DND-41 (cell line): ENCODE measurements around the gene PPARGC1A.

Source experiments
- ATAC-seq: fragments of 200-7000 bp; cut with Tn5 transposase; 3 replicates; pipeline ENCODE4 v1.9.1; 2021; ENCODE audit warnings: low read depth; ENCODE audit not compliant: insufficient read depth
- DNase-seq: peaks from one replicate; pipeline ENCODE4 v3.0.0-alpha.2; 2020
- H2AFZ ChIP-seq: 2 replicates; pipeline ENCODE4 v1.6.0; 2012; ENCODE audit warnings: low read depth, low read length
- H3K27ac ChIP-seq: 2 replicates; pipeline ENCODE4 v1.5.1; 2012; ENCODE audit warnings: low read length, inconsistent platforms
- H3K27me3 ChIP-seq: fragments of 200-600 bp; sonication (generic); 2 replicates; pipeline ENCODE4 v1.6.0; 2012; ENCODE audit warnings: low read length, mild to moderate bottlenecking, inconsistent platforms; ENCODE audit not compliant: insufficient read depth, poor library complexity
- H3K36me3 ChIP-seq: 2 replicates; pipeline ENCODE4 v1.5.1; 2012; ENCODE audit warnings: low read length, inconsistent platforms; ENCODE audit not compliant: insufficient read depth
- H3K4me1 ChIP-seq: 2 replicates; pipeline ENCODE4 v1.5.1; 2012; ENCODE audit warnings: mild to moderate bottlenecking, low read length; ENCODE audit not compliant: insufficient read depth
- H3K4me2 ChIP-seq: 2 replicates; pipeline ENCODE4 v1.6.0; 2012; ENCODE audit warnings: mild to moderate bottlenecking, moderate library complexity, low read length, inconsistent platforms; ENCODE audit not compliant: insufficient read depth
- H3K4me3 ChIP-seq, 2 experiments: fragments of 200-600 bp in 1 of 2; shearing (Covaris generic) in 1 of 2; 2 replicates each; pipeline ENCODE4 v1.5.1; 2012 to 2016; ENCODE audit warnings: inconsistent platforms in 2 of 2, low read length in 2 of 2, mild to moderate bottlenecking in 2 of 2, low read depth in 1 of 2, moderate library complexity in 1 of 2
- H3K79me2 ChIP-seq: 2 replicates; pipeline ENCODE4 v1.6.0; 2012; ENCODE audit warnings: low read length, inconsistent platforms; ENCODE audit not compliant: insufficient read depth
- H3K9ac ChIP-seq: 2 replicates; pipeline ENCODE4 v1.6.0; 2012; ENCODE audit warnings: low read depth, mild to moderate bottlenecking, inconsistent platforms, low read length, moderate library complexity
- H3K9me3 ChIP-seq: 2 replicates; pipeline ENCODE4 v1.5.1; 2012; ENCODE audit warnings: low read length, moderate library complexity, mild to moderate bottlenecking, inconsistent platforms; ENCODE audit not compliant: insufficient read depth, severe bottlenecking
- H4K20me1 ChIP-seq: 2 replicates; pipeline ENCODE4 v1.6.0; 2012; ENCODE audit warnings: low read length; ENCODE audit not compliant: insufficient read depth
- CTCF ChIP-seq: IDR thresholded peaks from 2 replicates; pipeline ENCODE4 v1.5.1; 2012; ENCODE audit warnings: borderline replicate concordance, low read length, moderate library complexity, mild to moderate bottlenecking; ENCODE audit not compliant: poor library complexity, severe bottlenecking; ENCODE audit errors: extremely low read depth
- EZH2 ChIP-seq: IDR thresholded peaks from 3 replicates; pipeline ENCODE4 v1.6.1; 2012; ENCODE audit warnings: borderline replicate concordance, low read depth, mild to moderate bottlenecking, moderate library complexity, low read length, inconsistent platforms; ENCODE audit not compliant: severe bottlenecking

Gene PPARGC1A

DNA sequence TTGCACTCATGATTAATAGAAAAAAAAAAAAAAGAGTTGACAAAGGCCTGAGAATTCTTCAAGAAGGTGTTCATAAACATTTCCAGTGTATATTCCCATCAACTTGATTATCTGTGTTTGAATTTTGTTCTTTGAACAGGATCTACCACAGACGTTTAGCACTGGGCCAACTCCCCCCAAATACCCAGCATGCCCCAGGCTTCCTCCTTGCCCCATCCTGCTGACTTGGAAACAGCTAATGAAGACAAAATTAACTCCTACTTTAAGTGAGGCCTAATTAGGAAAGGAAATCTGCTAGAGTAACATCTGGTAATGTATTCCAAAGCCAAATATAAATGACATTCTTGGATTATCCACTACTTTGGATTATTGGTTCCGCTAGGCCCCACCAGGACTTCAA, 52.5 kb downstream of the PPARGC1A start:
- ATAC-seq (no peak), DNase-seq (no peak)
- Histone ChIP-seq H3K4me2 (no peak overlapping the region), H3K9me3 (no peaks in the 10 kb centered on the region), H3K9ac (no peak overlapping the region), H4K20me1 (no peaks in the 10 kb centered on the region), H3K4me3 (no peak overlapping the region), H2AFZ (no peak overlapping the region), H3K36me3 (no peaks in the 10 kb centered on the region), H3K27ac (no peak overlapping the region), H3K79me2 (no peaks in the 10 kb centered on the region), H3K4me1 (no peaks in the 10 kb centered on the region), H3K27me3 (no peaks in the 10 kb centered on the region)
- no peak for TF ChIP-seq EZH2
- TF ChIP-seq CTCF = no peak

- no peaks in the 10 kb centered on the region for H3K36me3 ChIP-seq
These were observed 53.9 kb downstream of the PPARGC1A start for GRCh38 chr4:23835774-23836478.

GRCh38 chr4:23828779-23829178, 61.1 kb downstream of the PPARGC1A start:
- H3K4me1 ChIP-seq = no peaks in the 10 kb centered on the region
- H4K20me1 ChIP-seq = no peaks in the 10 kb centered on the region
- no peak overlapping the region for H3K4me2 ChIP-seq
- H3K27me3 ChIP-seq = no peaks in the 10 kb centered on the region
- no peak overlapping the region for H3K4me3 ChIP-seq
- no peak overlapping the region for H2AFZ ChIP-seq
- no peak for ATAC-seq
- H3K79me2 ChIP-seq = no peaks in the 10 kb centered on the region
- H3K36me3 ChIP-seq = no peaks in the 10 kb centered on the region
- no peaks in the 10 kb centered on the region for H3K9me3 ChIP-seq
- H3K27ac ChIP-seq = no peak overlapping the region
- no peak for TF ChIP-seq EZH2
- TF ChIP-seq CTCF = no peak
- no peak overlapping the region for H3K9ac ChIP-seq
- no peak for DNase-seq

More at GRCh38 chr4:23835774-23836478, 53.9 kb downstream of the PPARGC1A start:
- Histone ChIP-seq H3K27me3 (no peaks in the 10 kb centered on the region), H3K79me2 (no peaks in the 10 kb centered on the region), H2AFZ (no peak overlapping the region), H4K20me1 (no peaks in the 10 kb centered on the region), H3K4me3 (no peak overlapping the region), H3K4me1 (no peaks in the 10 kb centered on the region), H3K9ac (no peak overlapping the region), H3K4me2 (no peak overlapping the region), H3K27ac (no peak overlapping the region), H3K9me3 (no peaks in the 10 kb centered on the region)
- ATAC-seq = no peak
- no peak for DNase-seq
- TF ChIP-seq EZH2 (no peak), CTCF (no peak)
